SW 1271 (cell line): ENCODE results near the gene UGT1A8.

Source experiments
- DNase-seq, 2 experiments: peaks; one replicate each; lab custom pipeline; 2025; lab: John Stamatoyannopoulos, UW

UGT1A8 gene

GRCh38 chr2:233764761-233765160 lies 147.3 kb downstream of the UGT1A8 start:
- no peak for DNase-seq

- DNase-seq, result no peak
Observed at GRCh38 chr2:233766416-233766815, 149.0 kb downstream of the UGT1A8 start.

GRCh38 chr2:233768076-233768475 lies 150.6 kb downstream of the UGT1A8 start:
- DNase-seq, result no peak

GRCh38 chr2:233769260-233769659 lies 151.8 kb downstream of the UGT1A8 start:
- DNase-seq, result no peak

GRCh38 chr2:233772153-233772552 lies 154.7 kb downstream of the UGT1A8 start:
- no peak for DNase-seq

- no peak for DNase-seq
Observed at GRCh38 chr2:233772583-233772982, 155.2 kb downstream of the UGT1A8 start.

- DNase-seq, result no peak
Observed at GRCh38 chr2:233773854-233774253, 156.4 kb downstream of the UGT1A8 start.

- DNase-seq, result no peak
Observed at GRCh38 chr2:233775414-233775813, 158.0 kb downstream of the UGT1A8 start.

GRCh38 chr2:233778030-233778429 lies 160.6 kb downstream of the UGT1A8 start, which contains the start of gene MROH2A:
TSS of gene MROH2A (plus strand) at chr2:233778330. CDS start at chr2:233779359, 1,029 bp downstream.
- no peak for DNase-seq

GRCh38 chr2:233779722-233780121 lies 162.3 kb downstream of the UGT1A8 start:
- DNase-seq, result no peak

GRCh38 chr2:233780771-233781170 lies 163.3 kb downstream of the UGT1A8 start:
- DNase-seq, result no peak

- DNase-seq, result no peak
Observed at GRCh38 chr2:233789554-233789953, 172.1 kb downstream of the UGT1A8 start.

- no peak for DNase-seq
Observed at GRCh38 chr2:233791151-233791882, 173.9 kb downstream of the UGT1A8 start.

- DNase-seq, result no peak
Observed at GRCh38 chr2:233791883-233792329, 174.5 kb downstream of the UGT1A8 start.

GRCh38 chr2:233792720-233793119 lies 175.3 kb downstream of the UGT1A8 start:
- no peak for DNase-seq

- DNase-seq, result no peak
Observed at GRCh38 chr2:233793465-233794127, 176.2 kb downstream of the UGT1A8 start.

- DNase-seq, result no peak
Observed at GRCh38 chr2:233794128-233794658, 176.8 kb downstream of the UGT1A8 start.

GRCh38 chr2:233795735-233796171 lies 178.3 kb downstream of the UGT1A8 start:
- no peak for DNase-seq

- no peak for DNase-seq
Observed at GRCh38 chr2:233796254-233796653, 178.8 kb downstream of the UGT1A8 start.

- DNase-seq, result no peak
Observed at GRCh38 chr2:233798335-233799086, 181.1 kb downstream of the UGT1A8 start.

- no peak for DNase-seq
Observed at GRCh38 chr2:233799087-233799665, 181.7 kb downstream of the UGT1A8 start.

GRCh38 chr2:233799716-233800115 lies 182.3 kb downstream of the UGT1A8 start:
- DNase-seq, result no peak
